PFSK-1 (cell line): ENCODE results near the gene RPH3AL.

Source experiments
- FOXP2 ChIP-seq: optimal IDR thresholded peaks from 2 replicates; pipeline ENCODE3; 2011; ENCODE audit warnings: borderline replicate concordance, control low read depth, inconsistent platforms; ENCODE audit not compliant: insufficient read depth; ENCODE audit errors: extremely low read length, extremely low read depth
- POLR2AphosphoS5 ChIP-seq: IDR thresholded peaks from 2 replicates; pipeline ENCODE4 v1.6.1; 2012; ENCODE audit warnings: low read depth, mild to moderate bottlenecking, control low read depth, low read length, moderate library complexity
- REST ChIP-seq, 2 experiments: IDR thresholded peaks; 2 replicates each; pipeline versions ENCODE4 v1.6.1 to v1.8.0; 2011 to 2012; ENCODE audit warnings: low read depth in 2 of 2, low read length in 2 of 2, control low read depth in 1 of 2, inconsistent platforms in 1 of 2, mild to moderate bottlenecking in 1 of 2, moderate library complexity in 1 of 2; ENCODE audit not compliant: insufficient read depth in 1 of 2
- SIN3A ChIP-seq: IDR thresholded peaks from 2 replicates; pipeline ENCODE4 v1.6.1; 2012; ENCODE audit warnings: mild to moderate bottlenecking, low read length, moderate library complexity, borderline replicate concordance; ENCODE audit not compliant: insufficient read depth
- TAF1 ChIP-seq: IDR thresholded peaks from 2 replicates; pipeline ENCODE4 v1.6.1; 2012; ENCODE audit warnings: low read length, control low read depth, borderline replicate concordance; ENCODE audit not compliant: insufficient read depth

Gene RPH3AL

DNA sequence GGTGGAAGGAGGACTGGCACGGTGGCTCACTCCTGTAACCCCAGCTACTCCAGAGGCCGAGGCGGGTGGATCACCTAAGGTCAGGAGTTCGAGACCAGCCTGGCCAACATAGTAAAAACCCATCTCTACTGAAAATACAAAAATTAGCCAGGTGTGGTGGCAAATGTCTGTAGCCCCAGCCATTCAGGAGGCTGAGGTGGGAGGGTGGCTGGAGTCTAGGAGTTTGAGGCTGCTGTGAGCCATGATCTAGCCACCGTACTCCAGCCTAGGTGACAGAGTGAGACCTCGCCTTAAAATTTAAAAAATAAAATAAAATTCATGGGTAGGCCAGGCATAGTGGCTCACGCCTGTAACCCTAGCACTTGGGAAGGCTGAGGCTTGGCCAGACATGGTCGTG lies 1.2 kb upstream of the RPH3AL start:
- TF ChIP-seq FOXP2 (no peak), POLR2AphosphoS5 (no peak), SIN3A (no peak), TAF1 (no peak), REST (IDR thresholded peaks at IDR 0.05; ENCODE audit: insufficient read depth in 1 of 2, low read depth in 2 of 2, low read length in 2 of 2) (no peak)

DNA sequence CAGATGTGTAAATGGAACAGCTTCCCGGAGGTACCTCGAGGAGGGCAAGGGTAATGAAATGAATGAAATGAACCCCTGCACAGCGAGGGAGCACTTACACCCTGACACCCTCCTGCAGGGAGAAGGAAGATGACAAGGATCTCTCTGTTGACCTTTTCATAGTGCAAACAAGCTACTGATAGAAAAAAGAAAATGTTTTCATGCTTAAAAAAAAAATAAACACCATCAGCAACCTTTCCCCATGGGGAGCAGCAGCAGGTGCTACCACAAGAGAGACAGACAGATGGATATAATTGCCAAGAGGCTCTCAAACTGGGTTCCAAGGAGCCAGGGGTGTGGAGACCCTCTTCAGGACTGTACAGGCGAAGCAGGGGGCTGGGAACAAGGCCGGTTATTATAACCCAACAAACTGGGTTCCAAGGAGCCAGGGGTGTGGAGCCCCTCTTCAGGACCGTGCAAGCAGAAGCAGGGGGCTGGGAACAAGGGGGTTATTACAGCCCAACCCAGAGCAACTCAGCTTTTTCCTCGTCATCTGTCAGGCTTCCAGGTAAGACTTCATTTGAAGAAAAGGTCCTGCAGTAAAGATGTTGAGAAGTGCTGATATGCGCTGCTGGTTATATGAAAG lies 718 bp upstream of the RPH3AL start:
- TF ChIP-seq REST (IDR thresholded peaks at IDR 0.05; ENCODE audit: insufficient read depth in 1 of 2, low read depth in 2 of 2, low read length in 2 of 2) (no peak; a peak in 1 of 4 replicates), SIN3A (no peak), POLR2AphosphoS5 (no peak), TAF1 (no peak), FOXP2 (peak; percentile 8)

GRCh38 chr17:351875-352420 lies 659 bp downstream of the RPH3AL start:
- TF ChIP-seq FOXP2: no peak
- no peak for TF ChIP-seq TAF1
- no peak for TF ChIP-seq SIN3A

DNA sequence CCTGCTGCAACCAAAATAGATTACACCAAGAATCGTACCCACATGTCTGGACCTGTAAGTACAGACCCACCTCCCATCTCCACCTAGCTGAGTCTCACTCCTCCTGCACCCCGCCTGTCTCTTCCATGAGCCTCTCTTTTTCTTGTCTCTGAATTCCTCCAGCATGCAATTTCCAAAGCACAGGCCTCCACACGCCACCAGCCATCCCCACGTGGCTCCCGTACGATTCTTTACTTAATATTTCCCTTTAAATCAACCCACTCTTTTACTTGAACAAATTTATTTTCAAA lies 1.2 kb downstream of the RPH3AL start:
- TF ChIP-seq SIN3A (no peak), TAF1 (no peak), POLR2AphosphoS5 (no peak), REST (IDR thresholded peaks at IDR 0.05; ENCODE audit: insufficient read depth in 1 of 2, low read depth in 2 of 2, low read length in 2 of 2) (no peak), FOXP2 (no peak)

DNA sequence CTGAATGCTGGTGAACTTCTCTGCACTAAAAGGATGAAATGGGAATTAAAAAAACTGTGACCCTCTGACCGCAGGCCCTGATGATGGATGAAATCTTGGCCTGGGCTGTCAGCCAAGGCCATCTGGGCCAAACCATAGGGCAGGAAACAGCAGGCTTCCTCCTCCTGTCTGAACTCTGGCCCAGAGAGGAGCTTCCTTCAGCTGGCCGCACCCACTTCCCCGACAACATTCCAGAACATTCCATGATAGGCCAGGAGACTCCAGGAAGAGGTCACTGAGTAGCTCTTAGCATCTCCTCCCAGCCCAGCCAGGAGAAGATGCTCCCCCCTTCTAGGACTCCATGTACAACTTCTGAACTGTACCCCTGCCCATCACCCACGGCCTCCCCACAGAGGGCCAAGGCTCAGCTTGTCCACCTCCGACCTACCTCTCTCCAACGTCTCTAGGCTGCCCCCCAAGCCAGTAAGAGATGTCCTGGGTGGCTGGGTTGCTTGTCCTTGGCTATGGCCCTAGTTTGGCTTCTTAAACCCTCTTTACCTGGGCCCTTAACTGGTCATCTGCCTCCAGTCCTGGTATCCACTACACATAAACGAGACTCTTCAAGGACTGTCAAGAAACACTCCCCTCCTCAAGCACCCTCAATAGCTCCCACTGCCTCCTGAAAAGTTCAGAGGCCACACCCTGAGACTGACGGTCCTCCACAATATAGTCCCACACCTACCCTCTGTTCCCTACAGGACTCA lies 1.7 kb downstream of the RPH3AL start:
- TF ChIP-seq TAF1 (no peak), REST (IDR thresholded peaks at IDR 0.05; ENCODE audit: insufficient read depth in 1 of 2, low read depth in 2 of 2, low read length in 2 of 2) (peak in 1 of 2 experiments; percentile 67; a peak in 2 of 4 replicates), POLR2AphosphoS5 (peak; percentile 63), FOXP2 (peak; percentile 55), SIN3A (peak; percentile 59; the same call in 1 of the 2 replicates)
